C4-2B (cell line): ENCODE data around the gene ERC2.

Source experiments
- ZFX ChIP-seq: fragments of 450-650 bp; IDR thresholded peaks from 2 replicates; pipeline ENCODE4 v1.6.1; 2017
- TF ChIP-seq, protein P1 (sequence below): fragments of 450-650 bp; conservative IDR thresholded peaks from 2 replicates; pipeline ENCODE4 v1.5.1; 2017; ENCODE audit warnings: mild to moderate bottlenecking

DNA sequence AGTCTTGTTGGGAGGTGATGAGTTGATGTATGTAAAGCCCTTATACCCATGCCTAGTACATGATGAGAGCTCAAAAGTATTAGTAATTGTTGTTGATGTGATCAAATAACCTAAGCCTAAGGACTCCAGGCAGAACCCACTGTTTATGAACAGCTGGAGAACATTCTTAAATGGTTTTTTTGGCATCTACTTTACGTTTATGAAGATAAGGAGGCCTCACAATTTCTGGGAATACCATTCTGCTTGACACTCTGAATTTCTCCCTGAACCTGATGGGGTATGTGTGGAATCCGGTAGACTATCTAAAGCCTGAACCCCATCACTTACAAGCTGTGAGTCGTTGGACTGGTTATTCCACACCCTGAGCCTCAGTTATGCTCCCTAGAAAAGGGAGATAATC lies 736.5 kb downstream of the ERC2 start:
- TF ChIP-seq, protein P1, sequence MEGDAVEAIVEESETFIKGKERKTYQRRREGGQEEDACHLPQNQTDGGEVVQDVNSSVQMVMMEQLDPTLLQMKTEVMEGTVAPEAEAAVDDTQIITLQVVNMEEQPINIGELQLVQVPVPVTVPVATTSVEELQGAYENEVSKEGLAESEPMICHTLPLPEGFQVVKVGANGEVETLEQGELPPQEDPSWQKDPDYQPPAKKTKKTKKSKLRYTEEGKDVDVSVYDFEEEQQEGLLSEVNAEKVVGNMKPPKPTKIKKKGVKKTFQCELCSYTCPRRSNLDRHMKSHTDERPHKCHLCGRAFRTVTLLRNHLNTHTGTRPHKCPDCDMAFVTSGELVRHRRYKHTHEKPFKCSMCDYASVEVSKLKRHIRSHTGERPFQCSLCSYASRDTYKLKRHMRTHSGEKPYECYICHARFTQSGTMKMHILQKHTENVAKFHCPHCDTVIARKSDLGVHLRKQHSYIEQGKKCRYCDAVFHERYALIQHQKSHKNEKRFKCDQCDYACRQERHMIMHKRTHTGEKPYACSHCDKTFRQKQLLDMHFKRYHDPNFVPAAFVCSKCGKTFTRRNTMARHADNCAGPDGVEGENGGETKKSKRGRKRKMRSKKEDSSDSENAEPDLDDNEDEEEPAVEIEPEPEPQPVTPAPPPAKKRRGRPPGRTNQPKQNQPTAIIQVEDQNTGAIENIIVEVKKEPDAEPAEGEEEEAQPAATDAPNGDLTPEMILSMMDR: no peak
- no peak for TF ChIP-seq ZFX
